Neuronal stem cell (in vitro differentiated cells): Measurements from ENCODE around the gene PSMB11.

Experiments
- DNase-seq: peaks from one replicate; pipeline ENCODE4 v3.0.0-alpha.2; 2013; ENCODE audit warnings: low spot score
- H2AFZ ChIP-seq: one replicate; pipeline ENCODE4 v1.6.1; 2013; ENCODE audit warnings: mild to moderate bottlenecking, low read length, inconsistent platforms
- H2AK5ac ChIP-seq: 2 replicates; pipeline ENCODE4 v1.6.1; 2013; ENCODE audit warnings: low read depth, mild to moderate bottlenecking, inconsistent platforms, low read length, moderate library complexity, mixed read lengths
- H2BK120ac ChIP-seq: 2 replicates; pipeline ENCODE4 v1.6.1; 2013; ENCODE audit warnings: low read depth, mild to moderate bottlenecking, inconsistent platforms, low read length, moderate library complexity, mixed read lengths
- H2BK12ac ChIP-seq: one replicate; pipeline ENCODE4 v1.6.1; 2013; ENCODE audit warnings: low read length, inconsistent platforms
- H2BK15ac ChIP-seq: 2 replicates; pipeline ENCODE4 v1.6.1; 2013; ENCODE audit warnings: mild to moderate bottlenecking, low read length, inconsistent platforms, mixed read lengths
- H2BK5ac ChIP-seq: one replicate; pipeline ENCODE4 v1.6.1; 2013; ENCODE audit warnings: inconsistent platforms, mild to moderate bottlenecking, low read length, moderate library complexity
- H3K14ac ChIP-seq: one replicate; pipeline ENCODE4 v1.6.1; 2013; ENCODE audit warnings: low read length, inconsistent platforms
- H3K18ac ChIP-seq: 2 replicates; pipeline ENCODE4 v1.6.1; 2013; ENCODE audit warnings: low read length, inconsistent platforms
- H3K23ac ChIP-seq: 2 replicates; pipeline ENCODE4 v1.6.1; 2013; ENCODE audit warnings: low read depth, mild to moderate bottlenecking, mixed read lengths, low read length, inconsistent platforms; ENCODE audit not compliant: poor library complexity
- H3K27ac ChIP-seq: replicated peaks from 3 replicates; pipeline ENCODE4 v1.5.1; 2013; ENCODE audit warnings: low read length, inconsistent platforms
- H3K27me3 ChIP-seq, 3 experiments: 2 replicates each; pipeline ENCODE4 v1.6.1; 2013; ENCODE audit warnings: low read length in 3 of 3, mild to moderate bottlenecking in 2 of 3, inconsistent platforms in 1 of 3, low read depth in 1 of 3, mixed read lengths in 1 of 3, moderate library complexity in 1 of 3; ENCODE audit not compliant: control insufficient read depth in 3 of 3, insufficient read depth in 3 of 3
- H3K36me3 ChIP-seq, 2 donors: replicated peaks in 1 of 2; 2 replicates each; pipeline ENCODE4 v1.6.1; 2013; ENCODE audit warnings: low read length in 2 of 2; ENCODE audit not compliant: control insufficient read depth in 2 of 2, insufficient read depth in 2 of 2
- H3K4ac ChIP-seq: 2 replicates; pipeline ENCODE4 v1.6.1; 2013; ENCODE audit warnings: inconsistent platforms, mild to moderate bottlenecking, low read length, moderate library complexity
- H3K4me1 ChIP-seq, 2 donors: 1 replicate in 1 of 2; 2 replicates in 1 of 2; pipeline ENCODE4 v1.6.1; 2013; ENCODE audit warnings: low read length in 2 of 2, low read depth in 1 of 2; ENCODE audit not compliant: control insufficient read depth in 2 of 2, insufficient read depth in 1 of 2
- H3K4me2 ChIP-seq: one replicate; pipeline ENCODE4 v1.6.1; 2013; ENCODE audit warnings: mild to moderate bottlenecking, low read length, inconsistent platforms; ENCODE audit not compliant: insufficient read depth, poor library complexity, severe bottlenecking
- H3K4me3 ChIP-seq, 2 donors: 2 replicates each; pipeline ENCODE4 v1.5.1; 2013; ENCODE audit warnings: low read length in 2 of 2, mild to moderate bottlenecking in 2 of 2, inconsistent platforms in 1 of 2, moderate library complexity in 1 of 2
- H3K79me1 ChIP-seq: one replicate; pipeline ENCODE4 v1.6.1; 2013; ENCODE audit warnings: low read depth, mild to moderate bottlenecking, inconsistent platforms, low read length, moderate library complexity
- H3K9ac ChIP-seq: one replicate; pipeline ENCODE4 v1.6.1; 2013; ENCODE audit warnings: mild to moderate bottlenecking, low read depth, low read length, inconsistent platforms; ENCODE audit not compliant: poor library complexity
- H3K9me3 ChIP-seq, 2 donors: replicated peaks in 1 of 2; 2 replicates each; pipeline versions ENCODE3 to v1.6.1; 2013; ENCODE audit warnings: low read length in 2 of 2, mild to moderate bottlenecking in 2 of 2, inconsistent platforms in 1 of 2, low read depth in 1 of 2, mixed read lengths in 1 of 2, moderate library complexity in 1 of 2; ENCODE audit not compliant: control insufficient read depth in 2 of 2, insufficient read depth in 1 of 2
- H4K8ac ChIP-seq: one replicate; pipeline ENCODE4 v1.6.1; 2013; ENCODE audit warnings: low read depth, mild to moderate bottlenecking, inconsistent platforms, low read length, moderate library complexity
- H4K91ac ChIP-seq: one replicate; pipeline ENCODE4 v1.6.1; 2013; ENCODE audit warnings: low read length, low read depth, mild to moderate bottlenecking, inconsistent platforms; ENCODE audit not compliant: poor library complexity
- WGBS, 2 donors: extraction: QIAGEN DNeasy Blood & Tissue Kit; methylation state at CpG; one replicate each; pipeline ENCODE4 v1.1.7; 2013; ENCODE audit warnings: missing lambda C conversion rate in 2 of 2, mixed read lengths in 1 of 2; ENCODE audit not compliant: insufficient read length in 2 of 2, insufficient replicate concordance in 1 of 2; ENCODE audit errors: extremely low coverage in 2 of 2; 5-methylcytosine and 5-hydroxymethylcytosine counted together

PSMB11 gene

GRCh38 chr14:23021434-23021833, 20.6 kb upstream of the PSMB11 start:
- Histone ChIP-seq H4K91ac (no peak overlapping the region), H4K8ac (no peak overlapping the region), H2BK5ac (no peak overlapping the region), H3K27me3 (no peaks in the 10 kb centered on the region), H3K4me3 (no peak overlapping the region), H2BK15ac (no peak overlapping the region), H2BK12ac (no peak overlapping the region), H3K9me3 (no peaks in the 10 kb centered on the region), H3K27ac (no peak overlapping the region), H3K9ac (no peak overlapping the region), H2AFZ (no peak overlapping the region), H3K4me1 (peaks cover 2 to 13% of the 10 kb centered on the region in 2 donors), H2AK5ac (no peak overlapping the region), H2BK120ac (no peak overlapping the region), H3K4ac (no peak overlapping the region), H3K14ac (no peak overlapping the region), H3K4me2 (no peak overlapping the region), H3K79me1 (no peaks in the 10 kb centered on the region), H3K36me3 (peaks cover 12 to 29% of the 10 kb centered on the region in 2 donors), H3K18ac (no peak overlapping the region), H3K23ac (no peak overlapping the region)
- no CpG with 5 or more reads among the region's 9 CpGs for WGBS, 2 donors
- no peak for DNase-seq

DNA sequence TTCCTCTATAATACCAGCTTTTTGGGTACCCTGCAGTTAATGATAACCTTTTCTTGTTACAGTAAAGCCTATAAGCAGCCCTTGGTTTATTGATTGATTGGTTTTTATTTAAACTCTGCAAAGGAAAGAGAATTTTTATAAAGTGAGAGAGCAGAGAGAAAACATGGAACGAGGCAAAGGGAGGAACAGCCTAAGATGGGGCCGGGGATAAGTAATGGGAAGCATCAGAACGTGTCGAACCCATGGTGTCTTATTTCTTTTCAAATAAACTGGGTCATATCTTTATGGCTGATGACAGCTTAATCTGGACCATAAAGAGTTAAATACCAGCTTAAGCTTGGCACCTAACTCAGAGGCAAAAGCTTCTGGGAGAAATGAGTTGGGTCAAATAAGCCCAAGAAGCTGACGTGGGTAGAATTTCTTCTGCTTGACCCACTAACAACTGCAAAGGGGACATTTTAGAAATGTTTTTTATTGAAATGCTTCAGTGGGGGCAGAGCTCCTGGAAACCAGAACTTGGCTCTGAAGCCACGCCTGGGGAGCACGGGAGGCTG, 20.0 kb upstream of the PSMB11 start:
- no peak overlapping the region for H3K14ac ChIP-seq
- no peak overlapping the region for H4K8ac ChIP-seq
- H2AK5ac ChIP-seq: no peak overlapping the region
- no peak for DNase-seq
- H2AFZ ChIP-seq: no peak overlapping the region
- H3K4me2 ChIP-seq: no peak overlapping the region
- no peak overlapping the region for H2BK120ac ChIP-seq
- no peak overlapping the region for H3K18ac ChIP-seq
- no CpG with 5 or more reads among the region's 7 CpGs for WGBS, 2 donors
- no peak overlapping the region for H3K9ac ChIP-seq
- H2BK12ac ChIP-seq: no peak overlapping the region
- peaks cover 2 to 13% of the 10 kb centered on the region in 2 donors for H3K4me1 ChIP-seq
- peaks cover 12 to 32% of the 10 kb centered on the region in 2 donors for H3K36me3 ChIP-seq
- no peak overlapping the region for H3K4ac ChIP-seq
- no peak overlapping the region for H3K4me3 ChIP-seq
- no peak overlapping the region for H3K23ac ChIP-seq
- no peak overlapping the region for H2BK5ac ChIP-seq
- no peak overlapping the region for H4K91ac ChIP-seq
- H2BK15ac ChIP-seq: no peak overlapping the region
- no peaks in the 10 kb centered on the region for H3K9me3 ChIP-seq
- H3K27ac ChIP-seq: no peak overlapping the region
- no peaks in the 10 kb centered on the region for H3K79me1 ChIP-seq
- H3K27me3 ChIP-seq: no peaks in the 10 kb centered on the region

- Histone ChIP-seq H3K23ac (no peak overlapping the region), H2BK120ac (no peak overlapping the region), H3K4me3 (no peak overlapping the region), H2AFZ (no peak overlapping the region), H3K27ac (no peak overlapping the region), H4K91ac (no peak overlapping the region), H2BK15ac (no peak overlapping the region), H3K27me3 (no peaks in the 10 kb centered on the region), H3K4me2 (no peak overlapping the region), H3K36me3 (peaks cover 14 to 42% of the 10 kb centered on the region in 2 donors), H2BK12ac (no peak overlapping the region), H3K9ac (no peak overlapping the region), H3K9me3 (no peaks in the 10 kb centered on the region), H2AK5ac (no peak overlapping the region), H4K8ac (no peak overlapping the region), H2BK5ac (no peak overlapping the region), H3K4me1 (peaks cover 2 to 13% of the 10 kb centered on the region in 2 donors), H3K18ac (no peak overlapping the region), H3K79me1 (no peaks in the 10 kb centered on the region), H3K4ac (no peak overlapping the region), H3K14ac (no peak overlapping the region)
- no CpG with 5 or more reads among the region's 8 CpGs for WGBS, 2 donors
- no peak for DNase-seq
Measured at GRCh38 chr14:23023022-23023794, 18.8 kb upstream of the PSMB11 start.

GRCh38 chr14:23023795-23024152, 18.2 kb upstream of the PSMB11 start:
- Histone ChIP-seq H3K9me3 (no peaks in the 10 kb centered on the region), H3K14ac (no peak overlapping the region), H2BK120ac (no peak overlapping the region), H3K4me3 (no peak overlapping the region), H3K27me3 (no peaks in the 10 kb centered on the region), H3K9ac (no peak overlapping the region), H2BK5ac (no peak overlapping the region), H3K36me3 (peaks cover 15 to 47% of the 10 kb centered on the region in 2 donors), H3K27ac (no peak overlapping the region), H2AFZ (no peak overlapping the region), H4K91ac (no peak overlapping the region), H3K79me1 (no peaks in the 10 kb centered on the region), H4K8ac (no peak overlapping the region), H2BK15ac (no peak overlapping the region), H3K18ac (no peak overlapping the region), H3K4me1 (peaks cover 2 to 13% of the 10 kb centered on the region in 2 donors), H2BK12ac (no peak overlapping the region), H2AK5ac (no peak overlapping the region), H3K4ac (no peak overlapping the region), H3K4me2 (no peak overlapping the region), H3K23ac (no peak overlapping the region)
- no CpG with 5 or more reads among the region's 2 CpGs for WGBS, 2 donors
- no peak for DNase-seq
